ENCODE data around the gene ZFP28. TPM values are rescaled to one million over a fixed set of nuclear protein-coding genes. Genes with fewer than 3 reads are reported as not detected.

The ZFP28 gene
- polyA plus RNA-seq, 1 donor from 2014 or later: 45.1 TPM

- Histone ChIP-seq H3K27me3 (ENCODE audit: insufficient read depth, low read depth, low read length) (no peaks in the 10 kb centered on the region), H4K20me1 (ENCODE audit: insufficient read depth) (no peaks in the 10 kb centered on the region), H2AFZ (ENCODE audit: low read depth, low read length) (no peak overlapping the region), H3F3A (ENCODE audit: insufficient read depth, low read length, poor library complexity, severe bottlenecking) (no peaks in the 10 kb centered on the region), H3K4me3 (ENCODE audit: low read length) (no peak overlapping the region), H3K36me3 (ENCODE audit: insufficient read depth, low read length) (peaks cover 46% of the 10 kb centered on the region), H3K9me2 (ENCODE audit: insufficient read depth, low read length) (no peaks in the 10 kb centered on the region), H3K9ac (ENCODE audit: low read length) (no peak overlapping the region), H3K4me2 (ENCODE audit: low read length) (no peak overlapping the region), H3K79me2 (replicated peaks; ENCODE audit: insufficient read depth, low read length) (no peaks in the 10 kb centered on the region), H3K9me3 (ENCODE audit: low read length) (peaks cover 25% of the 10 kb centered on the region), H3K27ac (ENCODE audit: low read length) (no peak overlapping the region)
- TF ChIP-seq POLR2AphosphoS5 (IDR thresholded peaks at IDR 0.05) (no peak), MXI1 (conservative IDR thresholded peaks at IDR 0.05; ENCODE audit: poor library complexity, severe bottlenecking) (no peak), EZH2 (IDR thresholded peaks at IDR 0.05; ENCODE audit: borderline replicate concordance, insufficient read depth, low read length, poor library complexity, severe bottlenecking) (no peak)
These were observed 15.6 kb downstream of the ZFP28 start for GRCh38 chr19:56554272-56554869.

- H3K9me3 ChIP-seq (ENCODE audit: low read length): peaks cover 15% of the 10 kb centered on the region
- H3F3A ChIP-seq (ENCODE audit: insufficient read depth, low read length, poor library complexity, severe bottlenecking): no peaks in the 10 kb centered on the region
- no peaks in the 10 kb centered on the region for H4K20me1 ChIP-seq (ENCODE audit: insufficient read depth)
- peaks cover 7% of the 10 kb centered on the region for H3K36me3 ChIP-seq (ENCODE audit: insufficient read depth, low read length)
- H3K4me2 ChIP-seq (ENCODE audit: low read length): no peak overlapping the region
- no peak overlapping the region for H3K9ac ChIP-seq (ENCODE audit: low read length)
- no peak overlapping the region for H3K4me3 ChIP-seq (ENCODE audit: low read length)
- H3K9me2 ChIP-seq (ENCODE audit: insufficient read depth, low read length): no peaks in the 10 kb centered on the region
- TF ChIP-seq RAD21 (conservative IDR thresholded peaks at IDR 0.05) (no peak), EP300 (conservative IDR thresholded peaks at IDR 0.05; ENCODE audit: poor library complexity, severe bottlenecking) (no peak), MXI1 (conservative IDR thresholded peaks at IDR 0.05; ENCODE audit: poor library complexity, severe bottlenecking) (no peak), REST (IDR thresholded peaks at IDR 0.05; ENCODE audit: borderline replicate concordance) (no peak), SMC3 (conservative IDR thresholded peaks at IDR 0.05; ENCODE audit: poor library complexity) (no peak), CTCF (IDR thresholded peaks at IDR 0.05; ENCODE audit: poor library complexity, severe bottlenecking) (no peak), EZH2 (IDR thresholded peaks at IDR 0.05; ENCODE audit: borderline replicate concordance, insufficient read depth, low read length, poor library complexity, severe bottlenecking) (no peak), POLR2AphosphoS5 (IDR thresholded peaks at IDR 0.05) (no peak), TAF1 (IDR thresholded peaks at IDR 0.05; ENCODE audit: low read depth) (no peak)
- H3K79me2 ChIP-seq (replicated peaks; ENCODE audit: insufficient read depth, low read length): peaks cover 5% of the 10 kb centered on the region
- no peak overlapping the region for H2AFZ ChIP-seq (ENCODE audit: low read depth, low read length)
- H3K27me3 ChIP-seq (ENCODE audit: insufficient read depth, low read depth, low read length): no peaks in the 10 kb centered on the region
- no peak overlapping the region for H3K27ac ChIP-seq (ENCODE audit: low read length)
These were observed 24.0 kb downstream of the ZFP28 start for GRCh38 chr19:56562766-56563165.

Measured in neural cell (in vitro differentiated cells).